Parathyroid adenoma (tissue), 2 donors: ENCODE data around the gene MAGEA4.
A peak's percentile ranks its signal among the peaks of the same experiment; 100 is the strongest.

Experiments
- H2AFZ ChIP-seq: fragments of 300-600 bp; sonication (generic); one replicate; pipeline ENCODE4 v1.7.0; 2017; ENCODE audit warnings: antibody characterized with exemption, mild to moderate bottlenecking
- H3K27ac ChIP-seq: fragments of 300-600 bp; sonication (generic); one replicate; pipeline ENCODE4 v1.7.0; 2017
- H3K27me3 ChIP-seq: fragments of 300-600 bp; sonication (generic); one replicate; pipeline ENCODE4 v1.7.0; 2017; ENCODE audit warnings: low read length; ENCODE audit not compliant: control insufficient read depth, insufficient read depth
- H3K36me3 ChIP-seq: fragments of 300-600 bp; sonication (generic); one replicate; pipeline ENCODE4 v1.7.0; 2017; ENCODE audit warnings: low read length; ENCODE audit not compliant: control insufficient read depth, insufficient read depth
- H3K4me1 ChIP-seq: fragments of 300-600 bp; sonication (generic); one replicate; pipeline ENCODE4 v1.7.0; 2017; ENCODE audit warnings: control low read depth
- H3K4me2 ChIP-seq: fragments of 300-600 bp; sonication (generic); one replicate; pipeline ENCODE4 v1.7.0; 2017; ENCODE audit warnings: low read length
- H3K4me3 ChIP-seq: fragments of 300-600 bp; sonication (generic); one replicate; pipeline ENCODE4 v1.7.0; 2017; ENCODE audit warnings: low read depth, low read length
- H3K79me2 ChIP-seq: fragments of 300-600 bp; sonication (generic); one replicate; pipeline ENCODE4 v1.7.0; 2017; ENCODE audit warnings: control low read depth
- H3K9ac ChIP-seq: fragments of 300-600 bp; sonication (generic); one replicate; pipeline ENCODE4 v1.7.0; 2017; ENCODE audit warnings: mild to moderate bottlenecking
- H3K9me3 ChIP-seq: fragments of 300-600 bp; sonication (generic); one replicate; pipeline ENCODE4 v1.7.0; 2017; ENCODE audit warnings: low read length; ENCODE audit not compliant: control insufficient read depth
- CTCF ChIP-seq: fragments of 300-600 bp; sonication (generic); IDR thresholded peaks from one replicate; pipeline ENCODE4 v1.7.0; 2017; ENCODE audit warnings: antibody characterized with exemption, mild to moderate bottlenecking
- donor health status: primary hyperparathyroidism.

The MAGEA4 gene

GRCh38 chrX:151875270-151876026 lies 37.2 kb upstream of the MAGEA4 start:
- Histone ChIP-seq H3K79me2 (no peaks in the 10 kb centered on the region), H3K9ac (no peak overlapping the region), H3K36me3 (no peaks in the 10 kb centered on the region), H3K4me2 (no peak overlapping the region), H3K9me3 (no peaks in the 10 kb centered on the region), H3K27me3 (no peaks in the 10 kb centered on the region), H3K4me3 (no peak overlapping the region), H2AFZ (peak overlapping the region; percentile 33), H3K4me1 (no peaks in the 10 kb centered on the region), H3K27ac (no peak overlapping the region)
- TF ChIP-seq CTCF, result no peak

- Histone ChIP-seq H3K9me3 (no peaks in the 10 kb centered on the region), H2AFZ (no peak overlapping the region), H3K4me2 (no peak overlapping the region), H3K9ac (no peak overlapping the region), H3K4me1 (no peaks in the 10 kb centered on the region), H3K79me2 (no peaks in the 10 kb centered on the region), H3K36me3 (no peaks in the 10 kb centered on the region), H3K27me3 (no peaks in the 10 kb centered on the region), H3K4me3 (no peak overlapping the region), H3K27ac (no peak overlapping the region)
- no peak for TF ChIP-seq CTCF
Measured at GRCh38 chrX:151878574-151878973, 34.1 kb upstream of the MAGEA4 start.

GRCh38 chrX:151879856-151880255 lies 32.8 kb upstream of the MAGEA4 start:
- H2AFZ ChIP-seq, result no peak overlapping the region
- no peak overlapping the region for H3K4me2 ChIP-seq
- H3K79me2 ChIP-seq, result no peaks in the 10 kb centered on the region
- TF ChIP-seq CTCF, result no peak
- no peaks in the 10 kb centered on the region for H3K27me3 ChIP-seq
- no peaks in the 10 kb centered on the region for H3K9me3 ChIP-seq
- H3K4me1 ChIP-seq, result no peaks in the 10 kb centered on the region
- H3K27ac ChIP-seq, result no peak overlapping the region
- no peak overlapping the region for H3K4me3 ChIP-seq
- no peaks in the 10 kb centered on the region for H3K36me3 ChIP-seq
- no peak overlapping the region for H3K9ac ChIP-seq

GRCh38 chrX:151880895-151881294 lies 31.8 kb upstream of the MAGEA4 start:
- H3K36me3 ChIP-seq, result no peaks in the 10 kb centered on the region
- no peak overlapping the region for H3K27ac ChIP-seq
- no peak overlapping the region for H3K9ac ChIP-seq
- no peaks in the 10 kb centered on the region for H3K79me2 ChIP-seq
- no peaks in the 10 kb centered on the region for H3K27me3 ChIP-seq
- H3K9me3 ChIP-seq, result no peaks in the 10 kb centered on the region
- no peaks in the 10 kb centered on the region for H3K4me1 ChIP-seq
- TF ChIP-seq CTCF, result no peak
- H2AFZ ChIP-seq, result no peak overlapping the region
- H3K4me2 ChIP-seq, result no peak overlapping the region
- H3K4me3 ChIP-seq, result no peak overlapping the region

- Histone ChIP-seq H3K27ac (no peak overlapping the region), H2AFZ (no peak overlapping the region), H3K4me2 (no peak overlapping the region), H3K4me1 (no peaks in the 10 kb centered on the region), H3K79me2 (no peaks in the 10 kb centered on the region), H3K9ac (no peak overlapping the region), H3K27me3 (no peaks in the 10 kb centered on the region), H3K4me3 (no peak overlapping the region), H3K9me3 (no peaks in the 10 kb centered on the region), H3K36me3 (no peaks in the 10 kb centered on the region)
- no peak for TF ChIP-seq CTCF
Measured at GRCh38 chrX:151889421-151889820, 23.3 kb upstream of the MAGEA4 start.
